GM23248 (cell line): ENCODE measurements around the gene ZNF622. TPM values are rescaled to one million over a fixed set of nuclear protein-coding genes. Genes with fewer than 3 reads are reported as not detected.
"Not testable (repeated sequence)": the region's sequence is repeated elsewhere in the genome, so short reads cannot be mapped to it uniquely, and the experiment has no call there.

Experiments used
- DNase-seq: peaks from one replicate; pipeline ENCODE4 v3.0.0-alpha.2; 2015
- H2AFZ ChIP-seq: fragments of 200-600 bp; sonication (generic); 2 replicates; pipeline ENCODE4 v1.6.1; 2016; ENCODE audit warnings: antibody characterized with exemption
- H3F3A ChIP-seq: fragments of 200-600 bp; sonication (generic); 2 replicates; pipeline ENCODE4 v1.6.1; 2016; ENCODE audit warnings: mild to moderate bottlenecking, antibody characterized with exemption, mixed run types; ENCODE audit not compliant: insufficient read depth
- H3K27ac ChIP-seq: fragments of 200-600 bp; sonication (generic); 2 replicates; pipeline ENCODE4 v1.5.1; 2016; ENCODE audit warnings: mild to moderate bottlenecking
- H3K27me3 ChIP-seq: fragments of 200-600 bp; sonication (generic); replicated peaks from 2 replicates; pipeline ENCODE4 v1.6.1; 2016; ENCODE audit warnings: mild to moderate bottlenecking; ENCODE audit not compliant: insufficient read depth
- H3K36me3 ChIP-seq: fragments of 200-600 bp; sonication (generic); 2 replicates; pipeline ENCODE4 v1.6.1; 2016; ENCODE audit warnings: low read depth, mild to moderate bottlenecking
- H3K4me1 ChIP-seq: fragments of 200-600 bp; sonication (generic); 2 replicates; pipeline ENCODE4 v1.6.1; 2016; ENCODE audit warnings: mild to moderate bottlenecking; ENCODE audit not compliant: insufficient read depth
- H3K4me2 ChIP-seq: fragments of 200-600 bp; sonication (generic); one replicate; pipeline ENCODE4 v1.6.1; 2016; ENCODE audit warnings: mild to moderate bottlenecking; ENCODE audit not compliant: unreplicated experiment
- H3K4me3 ChIP-seq: fragments of 200-600 bp; sonication (generic); 2 replicates; pipeline ENCODE4 v1.5.1; 2016; ENCODE audit warnings: mild to moderate bottlenecking
- H3K79me2 ChIP-seq: fragments of 200-600 bp; sonication (generic); 2 replicates; pipeline ENCODE4 v1.6.1; 2016; ENCODE audit warnings: mild to moderate bottlenecking; ENCODE audit not compliant: insufficient read depth
- H3K9ac ChIP-seq: fragments of 200-600 bp; sonication (generic); 2 replicates; pipeline ENCODE4 v1.6.1; 2016; ENCODE audit warnings: mild to moderate bottlenecking
- H3K9me2 ChIP-seq: fragments of 200-600 bp; sonication (generic); 2 replicates; pipeline ENCODE4 v1.6.1; 2016; ENCODE audit warnings: mixed run types, mild to moderate bottlenecking, moderate library complexity; ENCODE audit not compliant: insufficient read depth
- H3K9me3 ChIP-seq: fragments of 200-600 bp; sonication (generic); one replicate; pipeline ENCODE4 v1.6.1; 2017; ENCODE audit warnings: low read depth
- H4K20me1 ChIP-seq: fragments of 200-600 bp; sonication (generic); 2 replicates; pipeline ENCODE4 v1.6.0; 2016; ENCODE audit not compliant: insufficient read depth
- EZH2 ChIP-seq: fragments of 200-600 bp; sonication (generic); IDR thresholded peaks from 2 replicates; pipeline ENCODE4 v1.6.1; 2018; ENCODE audit warnings: antibody characterized with exemption, mild to moderate bottlenecking; ENCODE audit not compliant: insufficient read depth, poor library complexity, severe bottlenecking
- EZH2phosphoT487 ChIP-seq: fragments of 200-600 bp; sonication (generic); IDR thresholded peaks from 2 replicates; pipeline ENCODE4 v1.6.1; 2018; ENCODE audit warnings: antibody characterized with exemption, moderate library complexity, mild to moderate bottlenecking, low read depth; ENCODE audit not compliant: insufficient read depth
- WGBS, 2 experiments: methylation state at CpG; one replicate each; pipeline ENCODE4 v1.1.6; 2015 to 2017; ENCODE audit warnings: low lambda C conversion rate in 2 of 2, low coverage in 1 of 2; ENCODE audit errors: missing lambda C conversion rate in 2 of 2; 5-methylcytosine and 5-hydroxymethylcytosine counted together
- in situ Hi-C: fragments of 300-500 bp; cut with MboI; formaldehyde crosslinking; loops from 2 replicates; pipeline ENCODE4 v1.15.0; 2020
- polyA plus RNA-seq: library from polyadenylated mRNA; unstranded; fragments of >200 nt; fragmentation: Nextera tagmentation; extraction: Ambion mirVana; gene quantifications from 2 replicates; pipeline ENCODE4 v1.2.1, GENCODE V29; 2016
- total RNA-seq: library from RNA; depleted of rRNA; stranded (reverse); fragments of >200 nt; shearing (Covaris generic); gene quantifications from 2 replicates; pipeline ENCODE4 v1.2.3, GENCODE V29; 2014

Gene ZNF622
- total and polyA plus RNA-seq, 2 experiments from 2014 or later, result 52.1 to 58.1 TPM

- peaks cover 32% of the 10 kb centered on the region for H3K79me2 ChIP-seq
- peaks cover 55% of the 10 kb centered on the region for H3K36me3 ChIP-seq
- 51 to 52% methylated on average over 2 of the region's 2 CpGs for WGBS, 2 experiments
Observed at GRCh38 chr5:16450163-16450562, 15.4 kb downstream of the ZNF622 start.

GRCh38 chr5:16446993-16447392 is 18.6 kb downstream of the ZNF622 start:
- Histone ChIP-seq H3K9me2 (no peaks in the 10 kb centered on the region), H3F3A (0 out of 2 replicates have a peak, but pooled peaks cover 4% of the 10 kb centered on the region), H3K9me3 (no peaks in the 10 kb centered on the region), H4K20me1 (no peaks in the 10 kb centered on the region), H3K4me2 (no peak overlapping the region), H3K27ac (no peak overlapping the region), H3K4me1 (no peaks in the 10 kb centered on the region), H3K79me2 (peaks cover 1% of the 10 kb centered on the region; the same call in 1 of the 2 replicates), H3K36me3 (peaks cover 35% of the 10 kb centered on the region), H2AFZ (no peak overlapping the region), H3K9ac (no peak overlapping the region), H3K4me3 (no peak overlapping the region), H3K27me3 (no peaks in the 10 kb centered on the region)
- TF ChIP-seq EZH2 (no peak), EZH2phosphoT487 (no peak)
- peak; percentile 13 for DNase-seq
- WGBS, 2 experiments, result 80 to 81% methylated on average over 5 of the region's 5 CpGs
- in situ Hi-C loops, result no loop called here

More at GRCh38 chr5:16450163-16450562, 15.4 kb downstream of the ZNF622 start:
- Histone ChIP-seq H4K20me1 (peaks cover 5% of the 10 kb centered on the region; the same call in 1 of the 2 replicates), H2AFZ (no peak overlapping the region), H3K9me2 (no peaks in the 10 kb centered on the region), H3K4me3 (no peak overlapping the region), H3K27ac (no peak overlapping the region), H3K4me2 (no peak overlapping the region), H3K4me1 (no peaks in the 10 kb centered on the region), H3F3A (0 out of 2 replicates have a peak, but pooled peaks cover 4% of the 10 kb centered on the region), H3K9me3 (no peaks in the 10 kb centered on the region), H3K27me3 (no peaks in the 10 kb centered on the region), H3K9ac (no peak overlapping the region)
- TF ChIP-seq EZH2, result no peak
- no peak for TF ChIP-seq EZH2phosphoT487
- no peak for DNase-seq
- in situ Hi-C loops, result loop anchor here (10.0 kb wide), 1 partner anchor 295 kb away; no protein-coding TSS in a partner anchor

GRCh38 chr5:16437977-16438376 is 27.6 kb downstream of the ZNF622 start:
- TF ChIP-seq EZH2 (no peak), EZH2phosphoT487 (no peak)
- no peak overlapping the region for H3K4me2 ChIP-seq
- no peaks in the 10 kb centered on the region for H3K4me1 ChIP-seq
- no peak overlapping the region for H3K27ac ChIP-seq
- H4K20me1 ChIP-seq, result no peaks in the 10 kb centered on the region
- H3K9me2 ChIP-seq, result no peaks in the 10 kb centered on the region
- H3K4me3 ChIP-seq, result no peak overlapping the region
- in situ Hi-C loops, result no loop called here
- peak; percentile 25 for DNase-seq
- no peak overlapping the region for H2AFZ ChIP-seq
- H3K27me3 ChIP-seq, result peaks cover 4% of the 10 kb centered on the region; the same call in 1 of the 2 replicates
- no peaks in the 10 kb centered on the region for H3K36me3 ChIP-seq
- 88 to 93% methylated on average over 1 of the region's 1 CpG for WGBS, 2 experiments
- H3K9ac ChIP-seq, result no peak overlapping the region
- H3F3A ChIP-seq, result no peaks in the 10 kb centered on the region
- no peaks in the 10 kb centered on the region for H3K79me2 ChIP-seq
- no peaks in the 10 kb centered on the region for H3K9me3 ChIP-seq

GRCh38 chr5:16436065-16436682 is 29.4 kb downstream of the ZNF622 start:
- H3K9me3 ChIP-seq, H3F3A ChIP-seq, H3K27ac ChIP-seq, H3K4me3 ChIP-seq, H3K9me2 ChIP-seq, H4K20me1 ChIP-seq, H3K36me3 ChIP-seq, H3K4me1 ChIP-seq, H3K27me3 ChIP-seq, H2AFZ ChIP-seq, DNase-seq, H3K9ac ChIP-seq, H3K4me2 ChIP-seq, H3K79me2 ChIP-seq, in situ Hi-C loops: not testable (repeated sequence)
- 65 to 71% methylated on average over 13 to 28 of the region's 28 CpGs for WGBS, 2 experiments

- in situ Hi-C loops, result no loop called here
- Histone ChIP-seq H3K27me3 (peaks cover 12% of the 10 kb centered on the region; the same call in 1 of the 2 replicates), H2AFZ (no peak overlapping the region), H3K36me3 (no peaks in the 10 kb centered on the region), H3K4me1 (no peaks in the 10 kb centered on the region), H3K9me3 (no peaks in the 10 kb centered on the region), H4K20me1 (no peaks in the 10 kb centered on the region), H3K9ac (no peak overlapping the region), H3K79me2 (no peaks in the 10 kb centered on the region), H3K4me2 (no peak overlapping the region), H3K4me3 (no peak overlapping the region), H3K9me2 (no peaks in the 10 kb centered on the region), H3F3A (no peaks in the 10 kb centered on the region), H3K27ac (no peak overlapping the region)
- no peak for DNase-seq
- no peak for TF ChIP-seq EZH2
- TF ChIP-seq EZH2phosphoT487, result no peak
- WGBS, 2 experiments, result 57 to 63% methylated on average over 2 of the region's 2 CpGs
Observed at GRCh38 chr5:16431490-16431889, 34.1 kb downstream of the ZNF622 start.
